Measurements from ENCODE around the gene RTEL1. TPM values are rescaled to one million over a fixed set of nuclear protein-coding genes. Genes with fewer than 3 reads are reported as not detected.

Gene RTEL1
- total and polyA plus RNA-seq, 9 donors = 6.2 to 44.2 (median 21.3) TPM

DNA sequence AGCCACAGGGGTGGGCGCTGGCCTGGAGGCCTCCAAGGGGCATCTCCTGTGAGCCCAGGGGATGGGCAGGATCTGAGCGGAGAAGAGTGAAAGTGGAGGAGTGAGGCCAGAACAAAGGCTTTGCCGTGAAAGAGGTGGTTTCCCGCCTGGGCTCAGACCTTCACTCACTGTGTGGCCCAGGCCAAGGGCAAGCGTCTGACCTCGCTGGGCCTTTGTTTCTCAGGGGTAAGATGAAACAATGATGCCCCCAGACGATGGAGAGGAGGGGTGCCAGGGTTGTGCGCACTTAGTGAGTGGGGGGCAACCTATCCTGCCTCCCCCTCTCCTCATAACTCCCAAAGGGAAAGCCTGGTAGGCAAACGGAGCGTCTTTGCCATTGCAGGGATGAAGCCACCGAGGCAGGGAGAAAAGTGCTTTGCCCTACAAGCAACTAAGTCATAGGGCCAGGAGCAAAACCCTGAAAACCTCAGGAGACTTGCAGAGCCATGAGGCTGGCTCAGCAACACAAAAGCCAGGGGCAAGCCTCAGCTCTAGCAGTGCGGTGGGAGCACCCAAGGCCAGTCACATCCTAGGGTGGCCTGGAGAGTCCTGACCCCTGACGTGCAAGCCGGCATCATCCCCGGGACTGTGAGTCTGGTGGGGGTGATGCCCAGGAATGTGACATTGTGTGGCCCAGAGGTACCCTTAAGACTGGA, 4.0 kb upstream of the RTEL1 start:
- Histone ChIP-seq H3K9me3 (no peaks in the 10 kb centered on the region), H3K4me1 (ENCODE audit: insufficient read depth) (peaks cover 22% of the 10 kb centered on the region), H3K27ac (peak overlapping the region in 1 of 2 donors; percentile 41), H3K4me3 (peak overlapping the region; percentile 35), H3K27me3 (no peaks in the 10 kb centered on the region), H3K36me3 (no peaks in the 10 kb centered on the region)
- intact Hi-C loops (cut with DNase I) = no loop called here
- 45 to 48% (median 46%) methylated on average over 15 of the region's 15 CpGs for WGBS, 3 donors
- peak in 1 of 5 donors; percentile 37 for DNase-seq
- TF ChIP-seq POLR2A (IDR thresholded peaks at IDR 0.05) = no peak
- TF ChIP-seq EP300 (IDR thresholded peaks at IDR 0.05) = no peak
- TF ChIP-seq, protein P1, sequence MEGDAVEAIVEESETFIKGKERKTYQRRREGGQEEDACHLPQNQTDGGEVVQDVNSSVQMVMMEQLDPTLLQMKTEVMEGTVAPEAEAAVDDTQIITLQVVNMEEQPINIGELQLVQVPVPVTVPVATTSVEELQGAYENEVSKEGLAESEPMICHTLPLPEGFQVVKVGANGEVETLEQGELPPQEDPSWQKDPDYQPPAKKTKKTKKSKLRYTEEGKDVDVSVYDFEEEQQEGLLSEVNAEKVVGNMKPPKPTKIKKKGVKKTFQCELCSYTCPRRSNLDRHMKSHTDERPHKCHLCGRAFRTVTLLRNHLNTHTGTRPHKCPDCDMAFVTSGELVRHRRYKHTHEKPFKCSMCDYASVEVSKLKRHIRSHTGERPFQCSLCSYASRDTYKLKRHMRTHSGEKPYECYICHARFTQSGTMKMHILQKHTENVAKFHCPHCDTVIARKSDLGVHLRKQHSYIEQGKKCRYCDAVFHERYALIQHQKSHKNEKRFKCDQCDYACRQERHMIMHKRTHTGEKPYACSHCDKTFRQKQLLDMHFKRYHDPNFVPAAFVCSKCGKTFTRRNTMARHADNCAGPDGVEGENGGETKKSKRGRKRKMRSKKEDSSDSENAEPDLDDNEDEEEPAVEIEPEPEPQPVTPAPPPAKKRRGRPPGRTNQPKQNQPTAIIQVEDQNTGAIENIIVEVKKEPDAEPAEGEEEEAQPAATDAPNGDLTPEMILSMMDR (IDR thresholded peaks at IDR 0.05) = no peak

DNA sequence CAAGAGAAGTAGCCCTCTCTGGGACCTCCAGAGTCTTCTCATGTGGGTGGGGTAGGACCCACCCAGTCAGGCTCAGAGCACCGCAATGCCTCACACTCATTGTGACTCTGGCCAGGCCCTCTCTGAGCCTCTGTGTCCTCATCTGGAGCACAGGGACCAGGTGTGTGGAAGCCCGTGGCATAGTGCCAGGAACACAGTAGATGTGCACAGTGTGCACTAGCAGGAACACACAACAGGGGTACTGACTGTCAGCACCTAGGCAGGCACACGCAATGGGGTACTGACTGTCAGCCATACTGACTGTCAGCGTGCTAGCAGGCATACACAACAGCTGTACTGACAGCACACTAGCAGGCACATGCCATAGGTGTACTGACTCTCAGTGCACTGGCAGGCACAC, 2.9 kb upstream of the RTEL1 start:
- 71 to 83% (median 75%) methylated on average over 4 of the region's 4 CpGs for WGBS, 3 donors

DNA sequence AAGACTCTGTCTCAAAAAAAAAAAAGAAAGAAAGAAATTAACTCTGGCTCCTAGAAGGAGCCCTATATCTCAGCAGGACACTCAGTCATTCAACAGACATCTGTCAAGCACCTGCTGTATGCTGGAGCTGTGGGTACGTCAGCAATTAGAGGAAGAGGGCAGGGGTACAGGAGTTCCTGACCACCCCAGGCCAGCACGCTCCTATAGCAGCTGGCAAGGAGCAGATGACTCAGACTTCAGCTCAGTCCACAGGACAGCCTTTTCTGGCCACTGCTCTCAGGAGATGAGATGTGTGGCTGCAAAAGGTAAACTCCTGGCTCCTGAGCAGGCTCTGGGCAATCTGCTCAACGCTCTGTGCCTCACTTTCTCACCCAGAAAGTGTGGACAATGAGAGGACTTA, 1.7 kb upstream of the RTEL1 start:
- Histone ChIP-seq H3K9me3 (no peaks in the 10 kb centered on the region), H3K4me3 (no peak overlapping the region), H3K4me1 (ENCODE audit: insufficient read depth) (peaks cover 20% of the 10 kb centered on the region), H3K36me3 (no peaks in the 10 kb centered on the region), H3K27me3 (no peaks in the 10 kb centered on the region), H3K27ac (peak overlapping the region in 1 of 2 donors; percentile 88)
- WGBS, 3 donors = 89 to 91% (median 89%) methylated on average over 3 of the region's 3 CpGs
- TF ChIP-seq POLR2A (IDR thresholded peaks at IDR 0.05) = no peak
- TF ChIP-seq, protein P1 (IDR thresholded peaks at IDR 0.05) = no peak
- no peak for TF ChIP-seq EP300 (IDR thresholded peaks at IDR 0.05)
- DNase-seq = no peak
- intact Hi-C loops (cut with DNase I) = no loop called here

More for the DNA sequence above, 2.9 kb upstream of the RTEL1 start:
- Histone ChIP-seq H3K27me3 (no peaks in the 10 kb centered on the region), H3K36me3 (no peaks in the 10 kb centered on the region), H3K4me1 (ENCODE audit: insufficient read depth) (peaks cover 25% of the 10 kb centered on the region), H3K27ac (no peak overlapping the region), H3K4me3 (no peak overlapping the region), H3K9me3 (no peaks in the 10 kb centered on the region)
- TF ChIP-seq EP300 (IDR thresholded peaks at IDR 0.05) (no peak), POLR2A (IDR thresholded peaks at IDR 0.05) (no peak)
- TF ChIP-seq, protein P1 (IDR thresholded peaks at IDR 0.05) = no peak
- peak in 1 of 5 donors; percentile 57 for DNase-seq
- intact Hi-C loops (cut with DNase I) = no loop called here

DNA sequence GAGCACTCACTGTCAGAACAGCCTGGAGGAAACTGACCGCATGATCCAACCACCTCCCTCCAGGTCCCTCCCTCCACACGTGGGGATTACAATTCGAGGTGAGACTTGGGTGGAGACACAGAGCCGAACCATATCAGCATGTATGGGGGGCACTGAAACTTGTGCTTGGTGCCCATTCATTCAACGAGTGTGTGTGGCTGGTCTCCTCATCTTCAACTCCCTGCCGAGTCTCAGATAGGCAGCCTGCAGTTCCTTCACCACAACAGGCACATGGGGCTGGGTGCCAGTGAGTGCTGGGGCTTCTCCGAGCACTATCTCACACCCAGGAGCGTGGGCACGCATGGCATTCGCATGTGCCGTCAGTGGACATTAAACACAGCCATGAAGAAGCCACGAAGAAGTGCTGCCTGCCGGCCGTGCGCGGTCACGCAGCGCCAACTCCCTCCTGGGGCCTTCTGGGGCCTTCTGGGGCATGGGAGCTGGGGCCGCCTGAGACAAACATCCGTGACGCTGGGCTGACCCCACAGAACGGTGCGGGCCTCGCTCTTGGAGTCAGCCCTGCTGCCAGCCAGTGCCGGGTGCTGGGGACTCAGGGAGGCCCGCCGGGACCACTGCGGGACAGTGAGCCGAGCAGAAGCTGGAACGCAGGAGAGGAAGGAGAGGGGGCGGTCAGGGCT, 714 bp upstream of the RTEL1 start:
- Histone ChIP-seq H3K4me3 (peak overlapping the region; percentile 68), H3K27me3 (no peaks in the 10 kb centered on the region), H3K27ac (peak overlapping the region; percentile 65 to 88), H3K36me3 (no peaks in the 10 kb centered on the region), H3K9me3 (no peaks in the 10 kb centered on the region), H3K4me1 (ENCODE audit: insufficient read depth) (peaks cover 12% of the 10 kb centered on the region)
- 27 to 34% (median 31%) methylated on average over 30 to 31 of the region's 31 CpGs for WGBS, 3 donors
- TF ChIP-seq, protein P1 (IDR thresholded peaks at IDR 0.05) = no peak
- TF ChIP-seq EP300 (IDR thresholded peaks at IDR 0.05) (no peak), POLR2A (IDR thresholded peaks at IDR 0.05) (no peak)
- peak in 3 of 5 donors; percentile 35 to 65 (median 57) for DNase-seq
- intact Hi-C loops (cut with DNase I) = no loop called here
